ENCODE data around the gene PPFIA2. TPM values are rescaled to one million over a fixed set of nuclear protein-coding genes. Genes with fewer than 3 reads are reported as not detected.

Gene PPFIA2
- total RNA-seq, 6 experiments from 2014 or later, result 0.12 to 1.2 (median 0.56) TPM; not detected in 2

GRCh38 chr12:81263072-81263471 is 496.1 kb downstream of the PPFIA2 start:
- no peak overlapping the region for H3K27ac ChIP-seq
- intact Hi-C loops (cut with DNase I), result no loop called here
- H3K4me3 ChIP-seq, result no peak overlapping the region
- 83% methylated on average over 1 of the region's 2 CpGs for WGBS (ENCODE audit: insufficient coverage, low coverage, low lambda C conversion rate, missing lambda C conversion rate)
- no peaks in the 10 kb centered on the region for H3K4me1 ChIP-seq
- TF ChIP-seq POLR2A (IDR thresholded peaks at IDR 0.05) (no peak), CTCF (IDR thresholded peaks at IDR 0.05) (no peak)
- ATAC-seq (no peak), DNase-seq (no peak)
- no peaks in the 10 kb centered on the region for H3K36me3 ChIP-seq
- no peaks in the 10 kb centered on the region for H3K9me3 ChIP-seq
- H3K27me3 ChIP-seq, result no peaks in the 10 kb centered on the region

GRCh38 chr12:81261508-81262207 is 497.5 kb downstream of the PPFIA2 start:
- intact Hi-C loops (cut with DNase I), result no loop called here
- H3K27me3 ChIP-seq, result no peaks in the 10 kb centered on the region
- no peak for TF ChIP-seq POLR2A (IDR thresholded peaks at IDR 0.05)
- no peak for TF ChIP-seq CTCF (IDR thresholded peaks at IDR 0.05)
- WGBS (ENCODE audit: insufficient coverage, low coverage, low lambda C conversion rate, missing lambda C conversion rate), result 65% methylated on average over 4 of the region's 4 CpGs
- H3K36me3 ChIP-seq, result no peaks in the 10 kb centered on the region
- no peak overlapping the region for H3K27ac ChIP-seq
- no peaks in the 10 kb centered on the region for H3K4me1 ChIP-seq
- H3K9me3 ChIP-seq, result no peaks in the 10 kb centered on the region
- DNase-seq, result no peak
- no peak overlapping the region for H3K4me3 ChIP-seq
- ATAC-seq, result no peak

- DNase-seq (no peak), ATAC-seq (no peak)
- H3K4me3 ChIP-seq, result no peak overlapping the region
- 82% methylated on average over 4 of the region's 4 CpGs for WGBS (ENCODE audit: insufficient coverage, low coverage, low lambda C conversion rate, missing lambda C conversion rate)
- no peaks in the 10 kb centered on the region for H3K36me3 ChIP-seq
- H3K9me3 ChIP-seq, result no peaks in the 10 kb centered on the region
- no peak overlapping the region for H3K27ac ChIP-seq
- H3K4me1 ChIP-seq, result no peaks in the 10 kb centered on the region
- H3K27me3 ChIP-seq, result no peaks in the 10 kb centered on the region
- intact Hi-C loops (cut with DNase I), result no loop called here
- no peak for TF ChIP-seq CTCF (IDR thresholded peaks at IDR 0.05)
- TF ChIP-seq POLR2A (IDR thresholded peaks at IDR 0.05), result no peak
Observed at GRCh38 chr12:81259360-81259759, 499.8 kb downstream of the PPFIA2 start.

GRCh38 chr12:81257947-81258551 is 501.1 kb downstream of the PPFIA2 start:
- Histone ChIP-seq H3K4me1 (peaks cover 0 to 8% (median 0%) of the 10 kb centered on the region in 4 donors), H3K27ac (no peak overlapping the region), H3K9me3 (no peaks in the 10 kb centered on the region), H3K27me3 (no peaks in the 10 kb centered on the region), H3K4me3 (no peak overlapping the region), H3K36me3 (no peaks in the 10 kb centered on the region)
- DNase-seq, result no peak
- intact Hi-C loops (cut with DNase I), result no loop called here
- 43% methylated on average over 4 of the region's 4 CpGs for WGBS (ENCODE audit: insufficient coverage, low coverage, low lambda C conversion rate, missing lambda C conversion rate)
- ATAC-seq, result peak; percentile 36 to 69 (median 42)
- TF ChIP-seq POLR2A (IDR thresholded peaks at IDR 0.05), result no peak
- peak; percentile 32 to 55 (median 48) for TF ChIP-seq CTCF (IDR thresholded peaks at IDR 0.05)
